IPS-NIHi7 (cell line): ENCODE measurements around the gene SERPING1.

ENCODE experiments used
- DNase-seq: peaks from one replicate; pipeline ENCODE4 v3.0.0; 2012; ENCODE audit warnings: mixed read lengths; ENCODE audit errors: extremely low spot score

Gene SERPING1

GRCh38 chr11:57638005-57638781 lies 40.7 kb downstream of the SERPING1 start:
- DNase-seq = peak; percentile 98

GRCh38 chr11:57638811-57639320 lies 41.4 kb downstream of the SERPING1 start:
- no peak for DNase-seq

GRCh38 chr11:57639321-57640067 lies 42.0 kb downstream of the SERPING1 start:
- peak; percentile 93 for DNase-seq

GRCh38 chr11:57640068-57640800 lies 42.7 kb downstream of the SERPING1 start:
- DNase-seq = no peak

- DNase-seq = no peak
Measured at GRCh38 chr11:57641011-57641807, 43.7 kb downstream of the SERPING1 start.

GRCh38 chr11:57643802-57644201 lies 46.3 kb downstream of the SERPING1 start:
- no peak for DNase-seq

- DNase-seq = peak; percentile 63
Measured at GRCh38 chr11:57644748-57645688, 47.5 kb downstream of the SERPING1 start.

- DNase-seq = no peak
Measured at GRCh38 chr11:57645689-57646085, 48.2 kb downstream of the SERPING1 start.

GRCh38 chr11:57646194-57646798 lies 48.8 kb downstream of the SERPING1 start:
- DNase-seq = no peak

- DNase-seq = peak; percentile 41
Measured at GRCh38 chr11:57646799-57647303, 49.4 kb downstream of the SERPING1 start.

- DNase-seq = peak; percentile 26
Measured at GRCh38 chr11:57647372-57647771, 49.9 kb downstream of the SERPING1 start.

- DNase-seq = no peak
Measured at GRCh38 chr11:57647960-57648800, 50.7 kb downstream of the SERPING1 start.

- no peak for DNase-seq
Measured at GRCh38 chr11:57648801-57649735, 51.6 kb downstream of the SERPING1 start.

- DNase-seq = peak; percentile 54
Measured at GRCh38 chr11:57649826-57650738, 52.6 kb downstream of the SERPING1 start, which contains the start of gene YPEL4. TSS of gene YPEL4 (minus strand) at chr11:57649912. CDS start at chr11:57647107, 2,805 bp downstream.

- no peak for DNase-seq
Measured at GRCh38 chr11:57650739-57651090, 53.2 kb downstream of the SERPING1 start.

GRCh38 chr11:57651408-57651807 lies 53.9 kb downstream of the SERPING1 start:
- no peak for DNase-seq
